PFSK-1 (cell line): ENCODE measurements around the gene LCN6.

Experiments
- FOXP2 ChIP-seq: optimal IDR thresholded peaks from 2 replicates; pipeline ENCODE3; 2011; ENCODE audit warnings: borderline replicate concordance, control low read depth, inconsistent platforms; ENCODE audit not compliant: insufficient read depth; ENCODE audit errors: extremely low read length, extremely low read depth
- POLR2AphosphoS5 ChIP-seq: IDR thresholded peaks from 2 replicates; pipeline ENCODE4 v1.6.1; 2012; ENCODE audit warnings: low read depth, mild to moderate bottlenecking, control low read depth, low read length, moderate library complexity
- REST ChIP-seq, 2 experiments: IDR thresholded peaks; 2 replicates each; pipeline versions ENCODE4 v1.6.1 to v1.8.0; 2011 to 2012; ENCODE audit warnings: low read depth in 2 of 2, low read length in 2 of 2, control low read depth in 1 of 2, inconsistent platforms in 1 of 2, mild to moderate bottlenecking in 1 of 2, moderate library complexity in 1 of 2; ENCODE audit not compliant: insufficient read depth in 1 of 2
- SIN3A ChIP-seq: IDR thresholded peaks from 2 replicates; pipeline ENCODE4 v1.6.1; 2012; ENCODE audit warnings: mild to moderate bottlenecking, low read length, moderate library complexity, borderline replicate concordance; ENCODE audit not compliant: insufficient read depth
- TAF1 ChIP-seq: IDR thresholded peaks from 2 replicates; pipeline ENCODE4 v1.6.1; 2012; ENCODE audit warnings: low read length, control low read depth, borderline replicate concordance; ENCODE audit not compliant: insufficient read depth

LCN6 gene

GRCh38 chr9:136745389-136746154, 2.8 kb downstream of the LCN6 start:
- no peak for TF ChIP-seq SIN3A
- no peak for TF ChIP-seq REST (IDR thresholded peaks at IDR 0.05; ENCODE audit: insufficient read depth in 1 of 2, low read depth in 2 of 2, low read length in 2 of 2)
- no peak for TF ChIP-seq FOXP2
- TF ChIP-seq TAF1, result no peak
- TF ChIP-seq POLR2AphosphoS5, result no peak

GRCh38 chr9:136744773-136745172, 3.6 kb downstream of the LCN6 start:
- TF ChIP-seq SIN3A (no peak), REST (IDR thresholded peaks at IDR 0.05; ENCODE audit: insufficient read depth in 1 of 2, low read depth in 2 of 2, low read length in 2 of 2) (no peak), FOXP2 (no peak), TAF1 (no peak), POLR2AphosphoS5 (no peak)

GRCh38 chr9:136743639-136744211, 4.6 kb downstream of the LCN6 start:
- TF ChIP-seq SIN3A, result no peak
- no peak for TF ChIP-seq REST (IDR thresholded peaks at IDR 0.05; ENCODE audit: insufficient read depth in 1 of 2, low read depth in 2 of 2, low read length in 2 of 2)
- no peak for TF ChIP-seq FOXP2
- TF ChIP-seq TAF1, result no peak
- no peak for TF ChIP-seq POLR2AphosphoS5

- TF ChIP-seq REST (IDR thresholded peaks at IDR 0.05; ENCODE audit: insufficient read depth in 1 of 2, low read depth in 2 of 2, low read length in 2 of 2) (no peak), SIN3A (no peak), TAF1 (no peak), POLR2AphosphoS5 (no peak), FOXP2 (no peak)
Observed at GRCh38 chr9:136742591-136743391, 5.5 kb downstream of the LCN6 start, which contains the start of gene LCN10. Gene LCN10 (minus strand): TSS chr9:136742940. CDS start chr9:136742903, 37 bp downstream.
